Osteocyte (in vitro differentiated cells): ENCODE results near the gene GATA2. TPM values are rescaled to one million over a fixed set of nuclear protein-coding genes. Genes with fewer than 3 reads are reported as not detected.
A peak's percentile ranks its signal among the peaks of the same experiment; 100 is the strongest.

ENCODE experiments used
- DNase-seq: peaks from one replicate; pipeline ENCODE4 v3.0.0; 2021; ENCODE audit warnings: mixed read lengths; ENCODE audit not compliant: unreplicated experiment; ENCODE audit errors: extremely low spot score
- H3K27ac Mint-ChIP-seq: one replicate; pipeline ENCODE4 v1.8.0; 2021; ENCODE audit warnings: mild to moderate bottlenecking, mixed read lengths; ENCODE audit not compliant: unreplicated experiment
- H3K27me3 Mint-ChIP-seq: one replicate; pipeline ENCODE4 v1.8.0; 2021; ENCODE audit warnings: mixed read lengths; ENCODE audit not compliant: unreplicated experiment
- H3K36me3 Mint-ChIP-seq: one replicate; pipeline ENCODE4 v1.8.0; 2021; ENCODE audit warnings: mixed read lengths; ENCODE audit not compliant: unreplicated experiment
- H3K4me1 Mint-ChIP-seq: one replicate; pipeline ENCODE4 v1.8.0; 2021; ENCODE audit warnings: mixed read lengths; ENCODE audit not compliant: unreplicated experiment
- H3K4me3 Mint-ChIP-seq: one replicate; pipeline ENCODE4 v1.8.0; 2021; ENCODE audit warnings: mild to moderate bottlenecking, moderate library complexity, mixed read lengths; ENCODE audit not compliant: unreplicated experiment
- H3K9me3 Mint-ChIP-seq: one replicate; pipeline ENCODE4 v1.8.0; 2021; ENCODE audit warnings: mixed read lengths; ENCODE audit not compliant: unreplicated experiment
- total RNA-seq: library from RNA; stranded (reverse); gene quantifications from 2 replicates; pipeline ENCODE4 v1.2.1, GENCODE V29; 2021
- TF ChIP-seq, protein P1 (sequence below): fragments of 200-600 bp; sonication (generic); IDR thresholded peaks from 2 replicates; pipeline ENCODE4 v1.5.0; 2021; ENCODE audit warnings: antibody characterized with exemption, mild to moderate bottlenecking, moderate library complexity

The GATA2 gene
- total RNA-seq, 1 donor from 2014 or later, result 0.67 TPM

DNA sequence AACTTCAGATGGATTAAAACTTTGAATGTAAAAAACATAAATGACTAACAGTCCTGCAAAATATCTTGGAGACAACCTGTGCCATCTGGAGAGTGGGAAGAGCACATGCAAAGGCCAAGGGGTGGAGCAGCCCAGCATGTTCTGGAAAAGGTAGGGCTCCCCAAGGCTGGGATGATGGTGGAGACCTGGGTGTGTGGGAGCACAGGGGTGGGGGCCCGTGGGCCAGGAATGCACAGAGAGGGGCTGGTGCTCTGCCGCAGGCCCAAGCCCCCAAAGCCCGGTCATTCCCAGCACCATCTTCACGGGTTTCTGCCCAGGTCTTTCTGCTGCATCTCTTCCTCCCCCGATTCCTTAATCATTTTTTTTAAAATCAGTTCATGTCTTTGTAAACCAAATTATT is 9.7 kb upstream of the GATA2 start:
- H3K4me1 Mint-ChIP-seq, result peaks cover 3% of the 10 kb centered on the region
- H3K4me3 Mint-ChIP-seq, result no peak overlapping the region
- H3K27me3 Mint-ChIP-seq, result peaks cover 24% of the 10 kb centered on the region
- TF ChIP-seq, protein P1, sequence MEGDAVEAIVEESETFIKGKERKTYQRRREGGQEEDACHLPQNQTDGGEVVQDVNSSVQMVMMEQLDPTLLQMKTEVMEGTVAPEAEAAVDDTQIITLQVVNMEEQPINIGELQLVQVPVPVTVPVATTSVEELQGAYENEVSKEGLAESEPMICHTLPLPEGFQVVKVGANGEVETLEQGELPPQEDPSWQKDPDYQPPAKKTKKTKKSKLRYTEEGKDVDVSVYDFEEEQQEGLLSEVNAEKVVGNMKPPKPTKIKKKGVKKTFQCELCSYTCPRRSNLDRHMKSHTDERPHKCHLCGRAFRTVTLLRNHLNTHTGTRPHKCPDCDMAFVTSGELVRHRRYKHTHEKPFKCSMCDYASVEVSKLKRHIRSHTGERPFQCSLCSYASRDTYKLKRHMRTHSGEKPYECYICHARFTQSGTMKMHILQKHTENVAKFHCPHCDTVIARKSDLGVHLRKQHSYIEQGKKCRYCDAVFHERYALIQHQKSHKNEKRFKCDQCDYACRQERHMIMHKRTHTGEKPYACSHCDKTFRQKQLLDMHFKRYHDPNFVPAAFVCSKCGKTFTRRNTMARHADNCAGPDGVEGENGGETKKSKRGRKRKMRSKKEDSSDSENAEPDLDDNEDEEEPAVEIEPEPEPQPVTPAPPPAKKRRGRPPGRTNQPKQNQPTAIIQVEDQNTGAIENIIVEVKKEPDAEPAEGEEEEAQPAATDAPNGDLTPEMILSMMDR, result no peak
- no peaks in the 10 kb centered on the region for H3K9me3 Mint-ChIP-seq
- H3K27ac Mint-ChIP-seq, result no peak overlapping the region
- no peaks in the 10 kb centered on the region for H3K36me3 Mint-ChIP-seq
- peak; percentile 51 for DNase-seq

GRCh38 chr3:128501431-128501830 is 8.4 kb upstream of the GATA2 start:
- H3K36me3 Mint-ChIP-seq, result no peaks in the 10 kb centered on the region
- no peak overlapping the region for H3K27ac Mint-ChIP-seq
- TF ChIP-seq, protein P1, result no peak
- H3K4me3 Mint-ChIP-seq, result no peak overlapping the region
- DNase-seq, result peak; percentile 32
- no peaks in the 10 kb centered on the region for H3K9me3 Mint-ChIP-seq
- H3K27me3 Mint-ChIP-seq, result peaks cover 16% of the 10 kb centered on the region
- H3K4me1 Mint-ChIP-seq, result peaks cover 7% of the 10 kb centered on the region

- H3K9me3 Mint-ChIP-seq, result no peaks in the 10 kb centered on the region
- H3K27me3 Mint-ChIP-seq, result peaks cover 17% of the 10 kb centered on the region
- peak; percentile 51 for DNase-seq
Observed at GRCh38 chr3:128500556-128500955, 7.6 kb upstream of the GATA2 start.

DNA sequence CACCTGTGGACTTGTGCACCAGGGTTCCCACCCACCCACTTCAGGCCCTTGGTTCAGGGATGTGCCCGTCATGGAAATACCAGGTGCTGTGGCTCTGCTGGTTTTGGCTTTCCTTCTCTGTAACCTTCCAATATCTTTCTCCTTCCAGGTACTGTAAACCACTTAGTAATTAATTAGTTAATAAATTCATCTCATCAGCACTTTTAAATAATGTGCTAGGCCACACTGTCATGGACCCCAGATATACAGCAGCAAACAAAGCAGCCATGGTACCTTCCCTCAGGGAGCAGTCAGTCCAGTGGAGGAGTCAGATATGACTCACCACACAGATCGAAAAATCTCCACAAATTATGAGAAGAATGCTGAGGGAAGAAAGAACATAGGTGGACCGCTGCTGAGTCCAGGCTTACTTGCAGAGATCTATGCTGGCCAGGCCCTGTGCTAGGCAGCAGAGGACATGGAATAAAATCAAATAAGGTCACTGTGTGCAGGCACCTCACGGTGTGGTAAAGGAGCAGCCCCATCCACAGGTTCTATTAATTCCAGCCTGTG is 6.8 kb upstream of the GATA2 start:
- H3K27me3 Mint-ChIP-seq, result peaks cover 22% of the 10 kb centered on the region
- DNase-seq, result no peak
- no peak overlapping the region for H3K27ac Mint-ChIP-seq
- H3K9me3 Mint-ChIP-seq, result no peaks in the 10 kb centered on the region
- TF ChIP-seq, protein P1, result no peak
- no peaks in the 10 kb centered on the region for H3K36me3 Mint-ChIP-seq
- H3K4me3 Mint-ChIP-seq, result no peak overlapping the region
- H3K4me1 Mint-ChIP-seq, result peaks cover 7% of the 10 kb centered on the region

More at GRCh38 chr3:128500556-128500955, 7.6 kb upstream of the GATA2 start:
- Mint-ChIP-seq H3K4me1 (peaks cover 7% of the 10 kb centered on the region), H3K27ac (no peak overlapping the region), H3K4me3 (no peak overlapping the region), H3K36me3 (no peaks in the 10 kb centered on the region)
- TF ChIP-seq, protein P1, result no peak

- Mint-ChIP-seq H3K27me3 (peaks cover 27% of the 10 kb centered on the region), H3K4me1 (peaks cover 7% of the 10 kb centered on the region), H3K9me3 (no peaks in the 10 kb centered on the region), H3K27ac (no peak overlapping the region), H3K4me3 (peak overlapping the region; percentile 17), H3K36me3 (no peaks in the 10 kb centered on the region)
- TF ChIP-seq, protein P1, result no peak
- peak; percentile 71 for DNase-seq
Observed at GRCh38 chr3:128498901-128499530, 6.0 kb upstream of the GATA2 start.
